GM10847 (cell line): ENCODE data around the gene ZNF496.

Experiments
- POLR2A ChIP-seq: IDR thresholded peaks from 2 replicates; pipeline ENCODE4 v1.6.1; 2011; ENCODE audit not compliant: insufficient read length; ENCODE audit errors: extremely low read depth

ZNF496 gene

DNA sequence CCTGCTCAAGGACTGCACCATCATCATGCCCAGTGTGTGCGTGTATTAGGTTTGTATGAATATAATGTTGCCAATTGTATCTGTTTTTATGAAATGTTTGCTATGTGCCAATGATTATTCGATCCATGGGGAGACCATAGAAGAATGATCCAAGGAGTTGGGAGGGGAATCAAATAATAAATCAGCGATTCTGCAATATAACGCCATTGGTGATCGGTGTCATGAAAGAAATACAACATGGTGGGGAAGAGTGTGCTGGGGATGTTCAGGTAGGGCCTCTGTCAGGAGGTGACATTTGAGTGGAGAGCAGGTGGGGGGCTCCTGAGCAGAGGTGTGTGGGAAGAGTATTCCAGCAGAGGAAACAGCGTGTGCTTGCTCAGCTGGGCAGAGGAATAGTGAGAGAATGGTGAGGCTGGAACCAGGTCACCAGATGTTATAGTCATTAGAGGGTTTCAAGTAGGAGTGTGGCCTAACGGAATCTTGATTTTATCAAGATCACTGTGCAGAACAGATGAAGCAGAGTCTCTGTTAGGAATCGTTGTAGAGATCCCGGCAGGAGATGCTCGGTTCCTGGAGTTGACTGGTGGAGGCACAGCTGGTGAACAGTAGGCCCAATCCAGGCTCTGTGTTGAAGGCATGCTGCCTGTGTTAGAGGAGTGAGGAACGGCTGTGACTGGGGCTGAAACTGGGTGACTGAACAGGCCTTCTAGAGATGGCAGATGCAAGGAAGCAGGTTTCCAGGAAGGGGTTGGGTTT, 2.9 kb upstream of the ZNF496 start:
- TF ChIP-seq POLR2A = no peak

DNA sequence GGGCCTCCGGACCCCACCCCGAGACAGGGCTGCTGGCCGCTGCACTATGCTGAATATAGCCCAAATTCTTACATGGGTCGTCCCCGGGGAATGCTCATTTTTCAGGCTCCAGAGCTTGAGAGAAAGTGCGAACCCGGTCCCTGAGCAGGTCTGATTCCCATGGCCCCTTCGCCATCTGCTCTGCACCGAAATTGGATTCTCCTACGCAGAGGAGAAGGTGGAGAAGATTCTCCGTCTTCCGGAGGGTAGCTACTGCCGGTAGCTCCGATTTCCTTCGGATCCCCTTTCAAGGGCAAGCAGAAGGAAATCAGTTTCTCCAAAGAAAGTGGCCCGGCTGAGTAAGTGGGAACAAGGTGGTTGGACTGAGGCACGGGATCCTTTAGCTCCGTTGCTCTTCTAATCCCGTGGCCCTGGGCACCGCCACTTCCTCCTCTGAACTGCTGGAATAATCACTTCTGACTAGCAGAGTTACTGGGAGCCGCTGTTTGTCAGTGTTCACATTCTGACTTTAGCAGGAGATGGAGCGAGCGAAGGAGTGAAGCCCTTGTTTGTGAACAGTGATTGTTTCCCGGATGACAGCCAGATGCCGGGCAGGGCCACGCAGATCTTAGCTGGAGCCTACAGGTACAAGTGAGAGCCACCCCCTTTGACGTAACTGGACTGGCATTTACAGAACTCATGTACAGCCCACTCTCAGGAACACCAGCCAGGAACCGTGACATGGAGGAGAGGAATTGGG, 1.1 kb upstream of the ZNF496 start:
- no peak for TF ChIP-seq POLR2A

- TF ChIP-seq POLR2A = no peak
Observed at GRCh38 chr1:247332215-247332622, 552 bp upstream of the ZNF496 start.

DNA sequence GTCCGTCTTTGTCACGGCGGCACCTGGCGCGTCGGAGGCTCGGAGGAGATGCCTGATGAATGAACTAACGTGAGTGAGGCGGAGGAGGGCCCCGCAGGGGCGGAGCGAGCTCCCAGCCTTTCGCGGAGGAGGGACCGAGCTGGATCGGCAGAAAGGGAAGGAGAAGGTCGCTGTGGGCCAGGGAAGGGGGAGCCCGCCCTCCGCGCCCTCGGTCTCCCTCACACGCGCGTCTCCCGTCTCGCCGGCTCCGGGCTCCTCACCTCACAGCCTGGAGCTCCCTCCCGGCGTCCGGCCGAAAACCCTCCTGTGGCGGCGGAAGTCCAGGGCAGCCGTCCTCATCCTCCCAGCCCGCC, 519 bp downstream of the ZNF496 start:
- peak; percentile 11 for TF ChIP-seq POLR2A

DNA sequence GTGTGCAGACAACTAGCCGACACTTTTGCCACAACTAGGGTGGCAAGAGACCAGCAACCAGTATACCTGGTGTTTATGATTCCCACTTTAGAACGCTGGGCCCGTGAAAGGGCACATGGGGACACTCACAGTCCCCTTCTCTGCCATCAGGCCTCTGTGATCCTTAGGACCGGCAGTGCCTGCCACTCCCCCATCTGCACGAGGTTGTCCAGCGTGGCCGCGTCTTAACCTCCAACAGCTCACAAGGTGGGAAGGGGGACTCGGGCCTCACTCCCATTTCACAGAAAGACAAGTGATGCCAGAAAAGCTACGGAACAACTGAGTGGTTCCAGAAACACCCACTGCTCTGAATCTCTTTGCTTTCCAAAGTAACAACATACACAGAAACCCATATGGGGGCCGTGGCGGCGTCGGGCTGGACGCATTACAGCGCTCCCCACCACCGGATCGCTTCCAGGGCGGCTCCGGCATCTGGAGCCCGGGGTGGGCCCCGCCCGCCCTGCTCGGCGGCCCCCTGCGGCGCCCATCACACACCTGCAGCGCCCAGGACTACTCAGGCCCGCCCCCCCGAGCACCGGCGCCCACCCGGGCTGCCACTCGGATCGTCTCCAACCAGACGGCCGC, 1.0 kb downstream of the ZNF496 start:
- TF ChIP-seq POLR2A = no peak

- TF ChIP-seq POLR2A = no peak
Observed at GRCh38 chr1:247329097-247329617, 2.5 kb downstream of the ZNF496 start.

GRCh38 chr1:247328311-247328710, 3.4 kb downstream of the ZNF496 start:
- TF ChIP-seq POLR2A = no peak

GRCh38 chr1:247326411-247327130, 5.1 kb downstream of the ZNF496 start:
- TF ChIP-seq POLR2A = no peak

DNA sequence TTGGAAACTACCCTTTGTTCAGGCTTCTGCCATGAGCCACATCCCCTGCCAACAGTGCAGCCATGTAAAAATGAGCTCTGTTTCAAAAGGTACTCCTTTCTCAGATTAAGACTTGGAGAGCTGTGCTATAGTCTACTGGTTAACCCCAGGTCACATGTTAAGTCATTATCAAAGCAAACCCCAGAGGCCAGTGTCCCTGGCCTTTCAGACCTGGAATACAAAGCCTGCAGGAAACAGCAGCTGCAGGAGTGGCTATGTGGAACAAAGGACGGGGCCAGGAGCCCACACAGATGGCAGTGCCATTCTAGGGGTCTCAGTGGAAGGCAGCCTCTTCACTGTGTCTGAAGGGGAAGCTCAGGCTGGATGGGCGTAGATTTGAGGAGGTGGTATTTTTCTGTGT, 6.7 kb downstream of the ZNF496 start:
- no peak for TF ChIP-seq POLR2A

- no peak for TF ChIP-seq POLR2A
Observed at GRCh38 chr1:247324204-247324787, 7.4 kb downstream of the ZNF496 start.

- TF ChIP-seq POLR2A = no peak
Observed at GRCh38 chr1:247322849-247323586, 8.6 kb downstream of the ZNF496 start.

GRCh38 chr1:247322442-247322841, 9.2 kb downstream of the ZNF496 start:
- no peak for TF ChIP-seq POLR2A

- TF ChIP-seq POLR2A = no peak
Observed at GRCh38 chr1:247317702-247318101, 14.0 kb downstream of the ZNF496 start.

GRCh38 chr1:247316590-247317197, 15.0 kb downstream of the ZNF496 start:
- no peak for TF ChIP-seq POLR2A
